NCI-H2107 treated with DMSO at 0.1 percent for 48 hours (cell line): ENCODE data around the gene RASA4.
"Not testable (repeated sequence)": the region's sequence is repeated elsewhere in the genome, so short reads cannot be mapped to it uniquely, and the experiment has no call there.

ENCODE experiments used
- DNase-seq: peaks from one replicate; lab custom pipeline; 2025; ENCODE audit not compliant: unreplicated experiment; lab: John Stamatoyannopoulos, UW

Gene RASA4

GRCh38 chr7:102544372-102544771, 72.2 kb downstream of the RASA4 start:
- not testable (repeated sequence) for DNase-seq

- not testable (repeated sequence) for DNase-seq
These were observed 73.0 kb downstream of the RASA4 start, which contains the start of gene UPK3BL2 for GRCh38 chr7:102543596-102543995. UPK3BL2 (minus strand) TSS chr7:102543696; CDS start chr7:102543636, 60 bp downstream.

- DNase-seq: not testable (repeated sequence)
These were observed 73.8 kb downstream of the RASA4 start for GRCh38 chr7:102542771-102543170.

- not testable (repeated sequence) for DNase-seq
These were observed 74.5 kb downstream of the RASA4 start for GRCh38 chr7:102542083-102542482.

- not testable (repeated sequence) for DNase-seq
These were observed 76.0 kb downstream of the RASA4 start for GRCh38 chr7:102540604-102541003.

- DNase-seq: not testable (repeated sequence)
These were observed 81.4 kb downstream of the RASA4 start for GRCh38 chr7:102535062-102535615.

GRCh38 chr7:102532127-102532526, 84.4 kb downstream of the RASA4 start:
- not testable (repeated sequence) for DNase-seq

DNA sequence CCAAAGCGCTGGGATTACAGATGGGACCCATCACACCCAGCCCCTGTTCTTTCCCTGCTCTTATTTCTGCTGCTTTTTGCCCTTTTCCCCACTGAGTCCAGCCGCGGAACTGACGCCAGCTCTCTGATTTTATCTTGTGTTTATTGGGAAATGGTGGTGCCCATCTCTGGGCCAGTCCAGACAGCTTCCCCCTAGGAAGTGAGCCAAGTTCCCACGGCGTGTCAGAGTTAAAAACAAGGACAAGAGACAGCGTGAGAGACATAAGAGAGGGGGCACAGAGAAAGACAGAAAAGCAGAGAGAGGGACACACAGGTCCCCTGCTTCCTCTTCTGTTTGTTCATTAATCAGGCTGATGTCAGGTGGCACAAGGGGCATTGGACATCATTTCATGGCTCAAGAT, 85.0 kb downstream of the RASA4 start:
- not testable (repeated sequence) for DNase-seq

GRCh38 chr7:102527822-102528793, 88.4 kb downstream of the RASA4 start:
- not testable (repeated sequence) for DNase-seq

DNA sequence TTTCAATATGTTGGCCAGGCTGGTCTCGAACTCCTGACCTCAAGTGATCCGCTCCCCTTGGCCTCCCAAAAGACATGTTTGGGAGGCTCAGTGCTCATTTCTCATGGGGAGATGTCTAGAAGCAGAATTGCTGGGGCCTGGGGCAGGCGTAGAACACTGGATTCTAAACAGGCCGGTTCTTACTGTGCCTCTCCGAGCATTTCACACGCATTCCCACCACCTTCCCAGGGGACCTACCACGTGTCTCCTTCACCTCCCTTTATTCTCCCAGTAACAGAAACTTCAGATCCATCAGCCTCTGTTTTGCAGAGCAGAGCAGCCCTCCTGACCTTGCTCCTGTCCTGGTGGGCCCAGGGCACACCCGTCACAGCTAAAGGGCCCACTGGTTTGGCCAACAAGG, 89.4 kb downstream of the RASA4 start:
- DNase-seq: not testable (repeated sequence)

DNA sequence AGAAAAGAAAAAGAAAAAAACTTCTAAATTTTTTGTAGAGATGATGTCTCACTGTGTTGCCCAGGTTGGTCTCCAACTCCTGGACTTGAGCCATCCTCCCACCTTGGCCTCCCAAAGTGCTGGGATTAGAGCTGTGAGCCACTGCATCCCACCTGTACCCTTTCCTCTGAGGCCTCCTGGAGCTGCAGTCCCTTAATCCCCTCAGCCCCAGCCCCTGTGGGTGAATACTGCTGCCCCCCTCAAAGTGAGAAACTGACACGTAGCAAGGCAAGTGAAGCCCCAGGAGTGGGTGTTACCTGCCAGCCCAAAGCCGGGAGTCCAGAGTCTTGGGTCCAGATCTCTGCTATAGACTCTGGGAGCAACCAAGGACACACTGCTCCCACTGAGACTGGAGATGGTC, 91.8 kb downstream of the RASA4 start:
- not testable (repeated sequence) for DNase-seq
